ENCODE results near the gene NAT9.

NAT9 gene

GRCh38 chr17:74797824-74798223 is 21.7 kb upstream of the NAT9 start:
- H3K4me3 ChIP-seq (ENCODE audit: low read length) = no peak overlapping the region
- TF ChIP-seq ZNF274 (IDR thresholded peaks at IDR 0.05; ENCODE audit: low read depth, low read length) = no peak

DNA sequence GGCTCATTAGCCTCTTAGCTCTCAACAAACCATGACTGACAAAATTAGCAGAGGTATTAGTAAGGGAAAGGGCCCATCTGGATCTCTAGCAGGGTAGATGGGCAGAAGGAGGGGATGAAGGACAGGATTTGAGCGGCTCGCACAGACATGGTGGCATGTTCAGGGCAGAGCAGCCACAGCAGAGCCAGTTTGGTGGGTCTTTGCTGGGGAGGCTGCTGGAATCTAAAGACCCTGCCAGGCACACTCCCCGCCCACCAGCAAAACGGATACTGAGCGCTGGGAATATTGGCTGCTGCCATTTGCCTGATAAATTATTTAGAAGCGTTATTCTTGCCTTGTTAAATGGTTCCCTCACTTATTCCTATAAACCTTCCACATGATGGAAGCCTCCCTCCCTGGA is 20.7 kb upstream of the NAT9 start:
- TF ChIP-seq ZNF274 (IDR thresholded peaks at IDR 0.05; ENCODE audit: low read depth, low read length) = no peak
- H3K4me3 ChIP-seq (ENCODE audit: low read length) = no peak overlapping the region

DNA sequence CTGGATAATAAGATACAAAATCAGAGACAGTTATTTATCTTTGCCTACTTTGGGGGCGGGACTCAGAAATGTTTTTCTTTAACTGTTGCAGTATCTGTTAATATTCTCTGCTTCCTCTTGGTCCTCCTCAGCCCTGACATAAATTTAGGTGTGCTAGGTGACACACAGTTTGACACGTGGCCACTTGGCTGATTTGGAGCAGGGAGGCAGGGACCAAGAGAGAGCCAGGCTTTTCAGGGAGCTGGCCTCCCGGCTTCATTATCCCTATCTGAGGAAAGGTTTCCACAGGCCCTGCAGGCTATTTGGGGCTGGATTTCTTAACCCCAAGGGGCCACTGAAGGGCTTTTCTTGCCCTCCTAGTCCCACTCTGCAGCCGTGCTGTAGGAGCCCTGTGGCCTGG is 20.1 kb upstream of the NAT9 start:
- H3K4me3 ChIP-seq (ENCODE audit: low read length) = no peak overlapping the region
- no peak for TF ChIP-seq ZNF274 (IDR thresholded peaks at IDR 0.05; ENCODE audit: low read depth, low read length)

DNA sequence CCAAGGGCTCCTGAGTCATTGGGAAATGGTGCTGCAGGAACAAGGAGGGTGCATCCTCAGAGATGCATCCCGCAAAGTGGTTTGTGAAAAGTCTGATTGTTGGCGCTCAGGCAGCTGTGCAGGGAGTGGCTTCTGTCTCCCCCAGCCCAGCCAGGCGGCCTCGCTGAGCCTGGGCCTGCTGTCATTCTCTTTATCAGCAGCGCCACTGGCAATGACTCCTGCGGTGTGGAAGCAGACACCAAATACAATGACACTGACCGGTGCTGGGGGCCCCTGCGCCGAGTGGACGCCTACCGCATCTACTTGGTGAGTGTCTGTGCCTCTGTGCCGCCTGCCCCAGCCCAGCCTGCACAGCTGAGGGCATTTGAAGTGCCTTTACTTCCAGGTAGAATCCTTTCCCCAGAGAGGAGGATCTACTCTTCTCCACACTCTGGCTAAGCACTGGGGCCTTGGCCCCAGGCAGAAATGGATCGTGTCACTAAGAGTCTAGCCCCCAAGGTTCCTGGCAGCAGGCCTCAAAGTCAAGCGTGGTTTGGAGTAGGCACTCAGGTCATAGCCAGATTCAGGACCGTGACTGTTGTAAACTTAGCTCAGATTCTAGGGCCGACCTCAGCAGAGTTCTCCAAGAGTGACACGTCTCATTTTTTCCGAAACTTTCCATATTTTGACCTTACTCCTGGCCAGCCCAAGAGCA is 19.3 kb upstream of the NAT9 start:
- TF ChIP-seq ZNF274 (IDR thresholded peaks at IDR 0.05; ENCODE audit: low read depth, low read length) = no peak
- H3K4me3 ChIP-seq (ENCODE audit: low read length) = no peak overlapping the region

DNA sequence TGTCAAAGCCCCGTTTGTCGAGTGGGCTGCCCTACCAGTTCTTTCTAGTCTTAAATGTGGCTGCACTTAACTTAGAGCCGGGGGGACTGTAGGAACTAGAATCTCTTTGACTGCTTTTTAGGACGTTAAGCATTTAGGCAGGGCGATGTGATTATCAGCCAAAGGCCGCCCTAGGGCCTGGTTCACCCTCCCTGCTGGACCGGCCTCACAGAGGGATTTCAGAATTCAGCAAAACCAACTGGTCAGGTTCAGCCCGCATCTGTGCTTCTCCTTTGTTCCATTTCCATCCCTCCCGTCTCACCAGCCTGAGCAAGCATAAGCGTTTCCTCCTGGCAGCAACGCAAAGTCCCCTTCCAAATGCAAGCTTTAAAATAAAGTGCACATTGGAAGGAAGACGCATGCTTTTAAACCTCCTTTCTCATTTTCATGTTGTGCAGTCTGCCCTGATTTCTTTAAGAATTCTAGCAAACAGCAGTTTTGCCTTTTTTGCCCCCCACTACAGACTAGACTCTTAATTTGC is 16.5 kb upstream of the NAT9 start:
- H3K4me3 ChIP-seq (ENCODE audit: low read length) = no peak overlapping the region
- no peak for TF ChIP-seq ZNF274 (IDR thresholded peaks at IDR 0.05; ENCODE audit: low read depth, low read length)

DNA sequence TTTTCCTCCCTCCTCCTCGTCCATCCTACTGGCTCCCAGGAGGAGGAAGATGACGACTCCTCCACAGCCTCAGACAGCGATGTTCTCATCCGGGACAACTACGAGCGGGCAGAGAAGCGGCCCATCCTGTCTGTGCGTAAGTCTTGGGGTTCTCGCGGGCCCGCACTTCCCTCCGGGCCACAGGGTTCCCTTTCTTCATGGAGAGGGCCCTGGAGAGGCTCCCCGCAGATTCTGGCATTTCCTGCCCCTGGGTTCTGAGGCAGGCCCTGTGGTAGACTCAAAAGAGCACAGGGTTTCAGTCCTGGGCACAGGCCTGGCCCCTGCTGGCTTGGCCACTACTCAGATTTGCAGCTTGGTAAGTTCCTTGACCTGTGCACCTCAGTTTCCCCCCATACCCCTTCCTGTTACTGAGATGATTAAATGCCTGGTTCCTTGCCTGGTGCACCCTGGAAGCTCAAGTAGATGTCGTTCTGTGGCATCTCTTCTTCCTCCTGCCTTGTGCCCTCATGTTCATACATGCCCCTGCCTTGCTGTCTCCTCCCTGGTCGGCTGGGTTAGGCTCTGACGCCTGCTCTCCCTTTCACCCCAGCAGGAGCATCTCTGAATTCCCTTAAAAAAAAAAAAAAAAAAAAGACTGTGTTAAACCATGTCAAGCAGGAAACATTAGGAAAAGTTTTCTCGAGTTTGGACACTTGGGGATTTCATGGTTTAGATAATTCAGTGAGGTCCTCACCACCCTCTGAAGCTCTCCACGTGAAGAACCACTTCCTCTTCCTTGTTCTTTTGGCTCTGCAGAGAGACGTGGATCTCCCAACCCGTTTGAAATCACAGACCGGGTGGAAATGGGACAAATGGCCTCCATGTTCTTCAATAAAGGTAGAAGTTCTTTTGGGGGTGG is 14.3 kb upstream of the NAT9 start:
- no peak overlapping the region for H3K4me3 ChIP-seq (ENCODE audit: low read length)
- no peak for TF ChIP-seq ZNF274 (IDR thresholded peaks at IDR 0.05; ENCODE audit: low read depth, low read length)

DNA sequence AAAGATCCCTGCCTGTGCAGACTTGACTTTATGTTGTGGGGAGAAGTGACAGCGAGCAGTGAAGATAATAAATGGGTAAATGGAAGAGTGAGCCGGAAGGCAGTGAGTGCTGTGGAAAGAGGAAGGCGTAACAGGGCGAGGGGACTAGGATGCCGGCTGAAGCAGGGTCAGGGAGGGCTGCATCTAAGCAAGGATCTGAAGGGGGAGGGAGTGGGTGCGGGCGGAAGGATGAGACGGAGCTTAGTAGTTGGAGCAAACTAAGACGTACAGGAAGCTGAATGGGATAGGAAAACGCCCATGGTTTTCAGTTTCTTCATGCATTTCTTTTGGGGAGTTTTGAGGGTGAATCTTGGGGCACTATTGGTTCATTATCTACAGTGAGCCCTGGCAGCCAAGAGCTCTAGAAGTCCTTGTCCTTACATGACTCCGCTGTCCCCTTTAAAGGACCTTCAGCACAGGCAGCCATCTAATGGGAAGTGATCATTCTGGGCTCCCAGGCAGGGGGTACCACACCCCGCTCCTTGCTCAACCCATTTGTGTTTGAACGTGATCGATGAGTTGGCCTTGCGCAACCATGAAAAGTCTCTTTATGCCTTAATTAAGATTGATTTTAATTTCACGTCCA is 10.4 kb upstream of the NAT9 start:
- no peak for TF ChIP-seq ZNF274 (IDR thresholded peaks at IDR 0.05; ENCODE audit: low read depth, low read length)
- no peak overlapping the region for H3K4me3 ChIP-seq (ENCODE audit: low read length)

- no peak overlapping the region for H3K4me3 ChIP-seq (ENCODE audit: low read length)
- no peak for TF ChIP-seq ZNF274 (IDR thresholded peaks at IDR 0.05; ENCODE audit: low read depth, low read length)
Measured at GRCh38 chr17:74785981-74786360, 9.8 kb upstream of the NAT9 start.

DNA sequence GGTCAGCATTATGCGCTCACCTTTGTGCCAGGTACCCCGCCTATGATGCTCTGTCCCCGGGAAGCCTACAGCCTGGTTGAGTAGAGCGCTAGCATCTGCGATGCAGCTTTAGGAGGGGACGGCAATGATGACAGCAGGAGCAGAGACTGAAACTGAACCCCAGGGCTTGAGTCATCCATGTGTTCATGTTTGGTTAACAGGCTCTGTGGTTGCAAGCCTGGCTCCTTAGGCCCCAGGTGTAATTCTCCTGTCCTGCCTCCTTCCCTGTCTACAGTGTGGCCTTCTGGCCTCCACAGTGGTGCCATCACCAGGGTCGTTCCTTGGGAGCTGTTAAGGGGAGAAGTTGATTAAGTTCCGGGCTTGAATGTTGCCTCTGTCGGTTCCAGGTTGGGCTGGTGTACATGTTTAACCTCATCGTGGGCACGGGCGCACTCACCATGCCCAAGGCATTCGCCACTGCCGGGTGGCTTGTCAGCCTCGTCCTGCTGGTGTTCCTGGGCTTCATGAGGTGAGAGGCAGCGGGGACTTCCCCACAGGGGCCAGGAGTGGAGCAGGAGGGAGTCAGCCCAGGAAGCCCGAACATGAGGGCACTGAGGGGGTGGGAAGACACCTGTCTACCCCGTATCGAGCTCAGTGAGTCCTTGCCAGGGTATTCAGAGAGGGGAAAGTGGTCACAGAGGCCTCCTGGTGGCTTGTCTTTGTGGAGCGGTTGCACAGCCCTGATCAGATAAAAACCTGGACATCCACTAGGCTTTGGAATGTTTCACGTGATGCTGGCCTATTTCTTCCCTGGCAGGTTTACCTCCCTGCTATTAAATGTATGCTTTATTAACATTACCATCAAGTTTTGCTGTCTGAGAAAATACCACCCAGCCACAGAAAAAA is 9.2 kb upstream of the NAT9 start:
- no peak for TF ChIP-seq ZNF274 (IDR thresholded peaks at IDR 0.05; ENCODE audit: low read depth, low read length)
- H3K4me3 ChIP-seq (ENCODE audit: low read length) = no peak overlapping the region

DNA sequence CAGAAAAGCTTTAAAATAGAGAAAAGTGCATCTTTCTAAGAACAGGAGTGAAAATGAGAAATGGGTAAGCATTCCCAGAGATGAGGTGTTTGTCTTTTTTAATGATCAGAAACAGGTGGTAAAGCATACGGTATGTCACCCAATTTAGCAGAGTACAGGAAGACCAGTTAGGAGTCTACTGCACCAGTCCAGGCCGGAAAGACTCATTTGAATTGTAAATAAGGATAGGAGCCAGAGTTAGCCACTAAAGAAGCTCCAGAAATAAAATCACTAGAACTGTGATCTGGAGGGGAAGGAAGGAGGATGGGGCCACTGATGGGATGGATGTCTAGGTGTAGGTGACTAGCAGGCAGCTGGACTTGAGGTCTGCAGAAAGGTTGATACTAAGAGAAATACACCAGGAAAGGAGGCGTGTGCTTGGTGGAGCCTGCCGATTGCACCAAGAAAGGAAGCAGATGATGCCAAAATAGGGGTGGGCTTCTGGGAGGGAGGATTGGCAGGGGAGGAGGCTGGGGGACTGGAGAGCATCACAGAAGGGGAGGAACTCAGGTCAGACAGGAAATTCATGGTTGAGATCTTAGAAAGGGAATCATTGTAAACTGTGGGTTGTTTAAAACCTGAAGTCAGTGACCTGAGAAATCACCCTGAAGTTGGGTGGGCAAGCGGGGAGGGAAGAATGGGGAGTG is 8.1 kb upstream of the NAT9 start:
- TF ChIP-seq ZNF274 (IDR thresholded peaks at IDR 0.05; ENCODE audit: low read depth, low read length) = no peak
- H3K4me3 ChIP-seq (ENCODE audit: low read length) = no peak overlapping the region

GRCh38 chr17:74782571-74782970 is 6.4 kb upstream of the NAT9 start:
- TF ChIP-seq ZNF274 (IDR thresholded peaks at IDR 0.05; ENCODE audit: low read depth, low read length) = no peak
- H3K4me3 ChIP-seq (ENCODE audit: low read length) = no peak overlapping the region

DNA sequence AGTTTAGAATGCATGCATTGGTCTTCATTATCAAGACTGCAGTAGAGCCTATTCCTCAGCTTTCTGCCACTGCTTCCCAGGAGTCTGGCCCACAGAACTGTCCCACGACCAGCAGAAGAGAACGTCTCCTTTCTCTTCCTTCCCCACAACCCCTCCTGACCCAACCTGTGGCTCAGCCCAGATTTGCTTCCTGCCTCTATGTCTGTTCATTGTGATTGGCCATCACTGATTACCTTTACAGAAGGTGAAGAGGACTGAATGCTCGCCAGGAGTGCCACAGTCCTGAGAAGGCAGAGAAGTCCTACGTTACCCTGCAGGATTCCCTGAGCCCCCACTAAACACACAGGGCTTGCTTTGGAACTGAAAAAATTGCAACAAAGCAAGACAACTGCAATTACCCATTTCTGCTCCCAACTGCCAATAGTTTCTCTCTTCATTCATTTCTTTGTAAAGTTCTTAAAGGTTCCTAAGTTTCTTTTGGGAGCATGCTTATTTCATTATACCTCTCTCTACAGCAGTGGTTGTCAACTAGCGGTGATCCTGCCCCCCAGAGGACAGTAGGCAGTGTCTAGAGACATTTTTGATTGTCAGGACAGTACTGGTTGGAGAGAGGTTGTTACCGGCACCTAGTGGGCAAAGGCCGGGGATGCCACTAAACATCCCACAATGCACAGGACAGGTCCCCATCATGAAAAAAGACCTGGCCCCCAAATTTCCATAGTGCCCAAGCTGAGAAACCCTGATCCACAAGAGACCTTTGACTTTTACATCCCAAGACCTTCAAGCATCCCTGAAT is 4.5 kb upstream of the NAT9 start:
- TF ChIP-seq ZNF274 (IDR thresholded peaks at IDR 0.05; ENCODE audit: low read depth, low read length) = no peak
- no peak overlapping the region for H3K4me3 ChIP-seq (ENCODE audit: low read length)
